NT2/D1 (cell line): ENCODE results near the gene IQSEC1.

Source experiments
- SUZ12 ChIP-seq: IDR thresholded peaks from 2 replicates; pipeline ENCODE4 v1.6.1; 2011; ENCODE audit not compliant: insufficient read length, insufficient read depth; ENCODE audit errors: extremely low read depth
- ZNF274 ChIP-seq: IDR thresholded peaks from 2 replicates; pipeline ENCODE4 v1.6.1; 2011; ENCODE audit warnings: mild to moderate bottlenecking, low read depth, low read length

GRCh38 chr3:12969486-12969885, 103.7 kb downstream of the IQSEC1 start:
- TF ChIP-seq SUZ12 (no peak), ZNF274 (no peak)
